Measurements from ENCODE around the gene COX8A.

GRCh38 chr11:64009710-64010109, 35.3 kb downstream of the COX8A start:
- no peak for TF ChIP-seq CTCF (IDR thresholded peaks at IDR 0.05; ENCODE audit: low read length)
- TF ChIP-seq EZH2 (optimal IDR thresholded peaks at IDR 0.05; ENCODE audit: low read depth, low read length), result no peak
- TF ChIP-seq EZH2phosphoT487 (IDR thresholded peaks at IDR 0.05; ENCODE audit: low read length), result no peak
